ENCODE measurements around the gene PPAN. TPM values are rescaled to one million over a fixed set of nuclear protein-coding genes. Genes with fewer than 3 reads are reported as not detected.

The PPAN gene
- polyA plus RNA-seq, 3 donors, result 7.2 to 26.2 (median 7.6) TPM

GRCh38 chr19:10144361-10144760 is 38.2 kb downstream of the PPAN start:
- Histone ChIP-seq H3K9me3 (replicated peaks in 1 of 2; ENCODE audit: control insufficient read depth in 1 of 2, insufficient read depth in 1 of 2, low read length in 2 of 2) (no peaks in the 10 kb centered on the region), H3K27ac (ENCODE audit: low read depth in 1 of 2, low read length in 2 of 2) (peak overlapping the region in 1 of 2 donors; percentile 51), H3K4me2 (replicated peaks; ENCODE audit: extremely low read depth, low read length, poor library complexity, severe bottlenecking) (no peak overlapping the region), H3K36me3 (replicated peaks in 1 of 2; ENCODE audit: control insufficient read depth in 1 of 2, insufficient read depth in 2 of 2, low read length in 2 of 2) (peaks cover 83 to 90% of the 10 kb centered on the region in 2 donors), H3K4me1 (ENCODE audit: control insufficient read depth in 1 of 2, insufficient read depth in 2 of 2, low read length in 2 of 2) (no peaks in the 10 kb centered on the region), H3K27me3 (ENCODE audit: control insufficient read depth in 2 of 2, insufficient read depth in 2 of 2, low read length in 2 of 2) (no peaks in the 10 kb centered on the region), H3K9ac (ENCODE audit: insufficient read depth, low read length, poor library complexity, severe bottlenecking) (no peak overlapping the region), H3K4me3 (replicated peaks in 1 of 3; ENCODE audit: low read depth in 2 of 3, low read length in 3 of 3) (no peak overlapping the region), H4K20me1 (ENCODE audit: insufficient read depth, low read length) (no peaks in the 10 kb centered on the region), H3K79me2 (ENCODE audit: insufficient read depth, low read length) (peaks cover 9% of the 10 kb centered on the region), H2AFZ (ENCODE audit: insufficient read depth, low read depth, low read length, poor library complexity, severe bottlenecking) (no peak overlapping the region)
- intact Hi-C loops (cut with micrococcal nuclease), result no loop called here
- Mint-ChIP-seq H3K4me3 (no peak overlapping the region), H3K4me1 (no peaks in the 10 kb centered on the region), H3K9me3 (no peaks in the 10 kb centered on the region), H3K36me3 (peaks cover 76 to 100% of the 10 kb centered on the region in 2 donors), H3K27ac (peak overlapping the region in 2 of 7 donors; percentile 50 to 72), H3K27me3 (ENCODE audit: low read depth in 3 of 3) (no peaks in the 10 kb centered on the region)
- DNase-seq, result no peak
- 84% methylated on average over 6 of the region's 10 CpGs for WGBS (ENCODE audit: insufficient coverage)
- TF ChIP-seq CTCF (IDR thresholded peaks at IDR 0.05), result no peak

- peaks cover 9% of the 10 kb centered on the region for H3K79me2 ChIP-seq (ENCODE audit: insufficient read depth, low read length)
- no peak overlapping the region for H3K4me3 ChIP-seq (replicated peaks in 1 of 3; ENCODE audit: low read depth in 2 of 3, low read length in 3 of 3)
- no peaks in the 10 kb centered on the region for H3K9me3 ChIP-seq (replicated peaks in 1 of 2; ENCODE audit: control insufficient read depth in 1 of 2, insufficient read depth in 1 of 2, low read length in 2 of 2)
- H3K9me3 Mint-ChIP-seq, result no peaks in the 10 kb centered on the region
- H3K4me1 ChIP-seq (ENCODE audit: control insufficient read depth in 1 of 2, insufficient read depth in 2 of 2, low read length in 2 of 2), result no peaks in the 10 kb centered on the region
- no peak for TF ChIP-seq CTCF (IDR thresholded peaks at IDR 0.05)
- peaks cover 76 to 100% of the 10 kb centered on the region in 2 donors for H3K36me3 Mint-ChIP-seq
- H3K36me3 ChIP-seq (replicated peaks in 1 of 2; ENCODE audit: control insufficient read depth in 1 of 2, insufficient read depth in 2 of 2, low read length in 2 of 2), result peaks cover 83 to 90% of the 10 kb centered on the region in 2 donors
- no peak for DNase-seq
- no peak overlapping the region for H3K4me3 Mint-ChIP-seq
- 88% methylated on average over 4 of the region's 10 CpGs for WGBS (ENCODE audit: insufficient coverage)
- H3K4me2 ChIP-seq (replicated peaks; ENCODE audit: extremely low read depth, low read length, poor library complexity, severe bottlenecking), result no peak overlapping the region
- no peak overlapping the region for H3K9ac ChIP-seq (ENCODE audit: insufficient read depth, low read length, poor library complexity, severe bottlenecking)
- no peaks in the 10 kb centered on the region for H3K4me1 Mint-ChIP-seq
- peak overlapping the region in 1 of 2 donors; percentile 51 for H3K27ac ChIP-seq (ENCODE audit: low read depth in 1 of 2, low read length in 2 of 2)
- no peak overlapping the region for H2AFZ ChIP-seq (ENCODE audit: insufficient read depth, low read depth, low read length, poor library complexity, severe bottlenecking)
- no peaks in the 10 kb centered on the region for H4K20me1 ChIP-seq (ENCODE audit: insufficient read depth, low read length)
- no peaks in the 10 kb centered on the region for H3K27me3 Mint-ChIP-seq (ENCODE audit: low read depth in 3 of 3)
- no peaks in the 10 kb centered on the region for H3K27me3 ChIP-seq (ENCODE audit: control insufficient read depth in 2 of 2, insufficient read depth in 2 of 2, low read length in 2 of 2)
- intact Hi-C loops (cut with micrococcal nuclease), result no loop called here
- H3K27ac Mint-ChIP-seq, result peak overlapping the region in 3 of 7 donors; percentile 36 to 72 (median 50)
Observed at GRCh38 chr19:10145031-10145430, 38.9 kb downstream of the PPAN start.
